ENCODE results near the gene POLDIP3. TPM values are rescaled to one million over a fixed set of nuclear protein-coding genes. Genes with fewer than 3 reads are reported as not detected.
"Not testable (repeated sequence)": the region's sequence is repeated elsewhere in the genome, so short reads cannot be mapped to it uniquely, and the experiment has no call there.

POLDIP3 gene
- total RNA-seq, 1 donor from 2014 or later: 20.8 TPM

DNA sequence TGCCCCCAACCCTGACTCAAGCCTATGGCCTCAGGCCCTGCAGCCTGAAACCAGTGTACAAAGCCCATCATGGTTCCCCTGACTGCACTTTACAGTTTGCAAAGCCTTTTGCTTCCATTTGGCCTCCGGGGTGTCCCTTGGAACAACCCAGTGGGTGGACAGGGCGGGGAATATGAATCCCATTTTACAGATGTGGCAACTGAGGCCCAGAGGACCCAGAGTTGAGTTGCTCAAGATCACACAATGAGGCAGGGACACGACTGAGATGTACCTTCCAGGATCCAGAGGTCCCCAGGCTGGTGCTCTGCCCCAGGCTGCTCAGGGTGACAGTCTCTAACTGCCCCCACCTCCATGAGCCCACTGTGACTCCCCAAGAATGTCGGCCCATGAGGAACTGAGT lies 5.4 kb upstream of the POLDIP3 start:
- DNase-seq (ENCODE audit: low spot score) (no peak), ATAC-seq (no peak)

DNA sequence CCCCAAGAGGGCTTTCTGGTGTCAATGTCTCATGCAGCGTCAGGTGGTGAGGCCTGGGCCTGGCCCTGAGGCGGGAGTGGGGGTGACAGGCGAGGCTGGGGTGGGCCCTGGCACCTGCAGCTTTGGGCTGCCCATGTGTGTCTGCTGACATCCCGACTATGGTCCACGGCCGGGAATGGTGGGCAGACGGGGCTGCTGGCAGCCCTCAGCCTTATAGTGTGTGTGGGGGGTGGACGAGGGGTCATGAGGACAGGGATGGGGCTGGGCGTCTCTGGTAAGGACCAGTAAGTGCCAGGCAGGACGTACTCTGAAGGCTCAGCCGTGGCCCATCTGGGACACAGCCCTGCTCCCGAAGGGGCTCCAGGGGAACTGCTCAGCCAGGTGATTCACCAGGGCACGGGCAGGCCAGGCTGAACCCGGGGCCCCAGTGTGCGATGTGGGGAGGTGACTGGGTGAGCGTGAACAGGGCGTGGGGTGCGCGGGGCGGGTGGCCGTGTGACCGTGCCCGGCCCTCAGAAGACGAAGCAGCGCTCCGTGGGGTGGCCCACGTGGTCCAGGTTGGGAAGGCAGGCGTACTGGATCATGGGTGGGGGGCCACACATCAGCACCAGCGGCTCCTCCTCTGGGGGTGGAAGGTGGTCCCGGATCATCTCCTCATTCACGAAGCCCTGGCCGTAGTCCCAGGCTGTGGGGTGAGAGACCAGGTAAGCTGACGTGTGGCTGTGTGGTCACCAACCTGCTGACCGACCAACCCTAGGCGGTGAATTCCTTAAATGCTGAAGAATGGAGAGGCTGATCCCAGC lies 4.8 kb upstream of the POLDIP3 start:
- ATAC-seq: no peak
- DNase-seq (ENCODE audit: low spot score): no peak

DNA sequence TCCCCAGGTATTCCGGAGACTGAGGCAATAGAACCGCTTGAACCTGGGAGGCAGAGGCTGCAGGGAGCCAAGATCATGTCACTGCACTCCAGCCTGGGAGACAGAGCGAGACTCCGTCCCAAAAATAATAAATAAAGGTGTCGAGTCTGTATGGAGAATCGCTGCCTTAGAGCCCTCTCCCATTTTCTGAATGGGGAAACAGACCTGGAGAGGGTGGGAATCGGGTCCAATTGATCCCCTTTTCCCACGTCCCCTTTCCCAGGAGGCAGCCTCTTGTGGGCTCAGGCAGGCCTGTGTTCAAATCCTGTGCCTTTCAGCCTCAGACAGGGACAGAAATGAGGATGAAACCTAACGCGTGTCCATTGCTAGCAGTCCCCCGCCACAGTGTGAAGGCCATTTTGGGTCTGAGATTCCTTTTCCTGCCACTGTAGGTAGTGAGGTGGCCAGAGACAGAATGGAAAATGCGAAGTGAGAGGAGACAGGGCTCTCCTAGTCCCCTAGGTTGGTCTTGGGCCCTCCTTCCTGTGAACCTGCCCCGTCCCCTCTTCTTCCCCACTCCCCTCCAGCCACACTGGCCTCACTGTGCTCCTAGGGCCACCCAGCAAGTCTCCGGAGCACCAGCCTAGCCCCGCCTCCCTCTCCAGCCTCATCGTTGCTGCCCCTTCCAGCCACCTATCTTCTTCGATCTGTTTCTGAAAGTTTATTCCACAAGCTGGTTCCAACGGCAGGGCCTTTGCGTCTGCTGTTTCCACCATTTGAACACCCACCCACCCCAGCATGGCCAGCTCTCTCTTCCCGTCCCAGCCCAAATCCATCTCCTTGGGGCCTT lies 2.7 kb upstream of the POLDIP3 start:
- no peak for ATAC-seq
- DNase-seq (ENCODE audit: low spot score): no peak

DNA sequence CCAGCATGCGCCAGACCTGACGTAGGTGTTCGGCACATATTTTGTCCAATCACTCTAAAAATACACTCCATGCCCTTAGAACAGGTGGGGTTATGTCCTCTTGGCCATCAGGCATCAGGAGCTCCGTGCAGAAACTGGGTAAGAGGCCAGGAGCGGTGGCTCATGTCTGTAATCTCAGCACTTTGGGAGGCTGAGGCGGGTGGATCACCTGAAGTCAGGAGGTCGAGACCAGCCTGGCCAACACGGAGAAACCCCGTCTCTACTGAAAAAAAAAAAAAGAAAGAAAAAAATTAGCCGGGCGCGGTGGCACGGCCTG lies 1.1 kb upstream of the POLDIP3 start:
- peak; percentile 24 for ATAC-seq
- peak; percentile 70 for DNase-seq (ENCODE audit: low spot score)

DNA sequence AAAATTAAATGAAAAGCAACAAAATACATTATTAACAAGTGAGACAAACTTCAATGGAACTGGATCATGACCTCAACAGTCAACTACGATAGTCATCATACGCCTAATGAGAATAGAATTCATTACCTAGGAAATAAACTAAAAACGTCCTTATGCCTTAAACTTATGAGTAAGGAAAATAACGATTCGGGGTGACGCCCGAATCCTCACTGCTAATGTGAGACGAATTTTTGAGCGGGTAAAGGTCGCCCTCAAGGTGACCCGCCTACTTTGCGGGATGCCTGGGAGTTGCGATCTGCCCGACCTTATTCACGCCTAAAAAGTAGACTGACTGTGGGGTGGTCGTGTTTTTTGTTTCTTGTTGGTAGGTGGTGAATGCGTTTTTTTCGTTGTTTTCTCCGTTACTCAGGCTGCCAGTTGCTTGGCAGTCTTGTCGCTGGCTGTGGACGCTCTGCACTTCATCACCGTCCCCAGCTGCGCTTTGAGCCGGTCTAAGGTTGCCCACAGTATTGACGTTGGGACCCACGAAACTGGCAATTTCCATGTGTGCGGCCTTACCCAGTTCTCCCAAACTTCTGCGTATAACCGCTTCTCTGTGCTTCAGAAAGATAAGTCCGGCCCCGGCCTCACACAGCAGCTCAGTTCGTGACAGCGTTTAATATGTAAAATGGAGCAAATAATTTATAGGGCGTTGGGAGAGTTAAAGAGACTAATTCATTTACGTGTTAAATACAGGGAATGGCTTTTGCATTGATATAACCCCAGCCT lies 593 bp upstream of the POLDIP3 start:
- ATAC-seq: peak; percentile 69
- DNase-seq (ENCODE audit: low spot score): peak; percentile 91

DNA sequence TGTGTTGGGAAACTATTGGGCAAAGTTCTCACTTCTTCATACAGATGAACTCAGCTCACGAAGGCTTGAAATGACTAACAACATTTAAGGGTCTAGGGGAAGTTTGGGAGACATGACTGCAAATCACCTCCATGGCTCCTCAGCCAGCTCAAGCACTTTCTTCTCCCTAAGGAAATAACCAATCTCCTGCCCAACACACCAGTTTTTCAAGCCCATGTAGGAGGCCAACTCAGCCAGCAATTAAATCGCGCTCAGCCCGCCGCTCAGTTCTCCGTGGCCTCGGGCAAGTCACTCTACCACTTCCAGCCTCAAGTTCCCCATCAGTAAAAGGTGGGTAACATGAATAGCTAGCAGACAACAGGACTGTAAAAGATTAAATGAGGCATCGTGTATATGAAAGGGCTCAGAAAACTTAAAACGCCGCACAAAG lies 796 bp downstream of the POLDIP3 start:
- ATAC-seq (no peak), DNase-seq (ENCODE audit: low spot score) (no peak)

DNA sequence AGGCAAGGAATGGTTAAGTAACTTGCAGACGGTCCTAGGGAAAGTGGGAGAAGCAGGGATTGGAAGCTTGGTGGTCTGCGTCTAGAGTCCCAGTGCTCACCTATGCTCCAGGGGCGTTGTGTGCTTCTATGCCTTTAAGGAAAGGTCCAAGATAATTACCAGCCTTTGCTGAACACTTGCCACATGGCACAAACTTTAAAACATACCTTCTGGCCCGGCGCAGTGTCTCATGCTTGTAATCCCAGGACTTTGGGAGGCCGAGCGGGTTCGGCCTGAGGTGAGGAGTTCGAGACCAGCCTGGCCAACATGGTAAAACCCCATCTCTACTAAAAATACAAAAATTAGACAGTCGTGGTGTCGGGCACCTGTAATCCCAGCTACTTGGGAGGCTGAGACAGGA lies 2.3 kb downstream of the POLDIP3 start:
- ATAC-seq: no peak
- no peak for DNase-seq (ENCODE audit: low spot score)

DNA sequence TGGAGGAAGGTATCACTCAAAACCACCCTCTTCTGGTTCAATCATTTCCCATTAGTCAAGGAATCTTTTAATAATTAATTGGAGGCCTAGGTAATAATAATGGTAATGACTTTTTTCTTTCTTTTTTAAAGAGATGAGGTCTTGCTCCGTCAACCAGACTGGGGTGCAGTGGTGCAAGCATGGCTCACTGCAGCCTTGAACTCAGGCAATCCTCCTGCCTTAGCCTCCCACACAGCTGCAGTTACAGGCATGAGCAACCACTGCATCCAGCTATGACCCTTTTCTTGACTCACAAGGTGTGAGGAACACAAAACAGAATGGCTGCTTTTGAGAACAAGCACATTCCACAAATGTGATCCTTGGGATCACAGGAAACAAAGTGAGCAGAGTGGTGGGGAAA lies 3.6 kb downstream of the POLDIP3 start:
- no peak for DNase-seq (ENCODE audit: low spot score)
- no peak for ATAC-seq

DNA sequence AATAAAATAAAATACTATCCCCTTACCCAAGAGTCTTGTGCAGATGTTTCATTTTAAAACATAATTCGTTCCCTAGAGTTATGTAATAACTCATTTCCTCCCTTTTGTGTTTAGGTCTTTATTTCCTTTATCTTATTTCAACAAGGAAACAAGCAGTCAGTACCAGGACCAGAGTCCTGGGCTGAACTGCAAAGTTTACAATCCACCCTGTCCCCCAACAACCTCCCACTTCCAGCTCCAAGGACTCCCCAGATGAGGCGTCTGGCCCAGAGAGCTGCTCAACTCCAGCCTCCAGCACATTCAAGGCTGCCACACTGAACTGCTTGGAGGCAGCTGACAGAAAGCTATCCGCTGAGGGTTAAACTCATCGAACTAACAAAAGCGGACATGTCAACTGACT lies 4.5 kb downstream of the POLDIP3 start:
- ATAC-seq (no peak), DNase-seq (ENCODE audit: low spot score) (no peak)

DNA sequence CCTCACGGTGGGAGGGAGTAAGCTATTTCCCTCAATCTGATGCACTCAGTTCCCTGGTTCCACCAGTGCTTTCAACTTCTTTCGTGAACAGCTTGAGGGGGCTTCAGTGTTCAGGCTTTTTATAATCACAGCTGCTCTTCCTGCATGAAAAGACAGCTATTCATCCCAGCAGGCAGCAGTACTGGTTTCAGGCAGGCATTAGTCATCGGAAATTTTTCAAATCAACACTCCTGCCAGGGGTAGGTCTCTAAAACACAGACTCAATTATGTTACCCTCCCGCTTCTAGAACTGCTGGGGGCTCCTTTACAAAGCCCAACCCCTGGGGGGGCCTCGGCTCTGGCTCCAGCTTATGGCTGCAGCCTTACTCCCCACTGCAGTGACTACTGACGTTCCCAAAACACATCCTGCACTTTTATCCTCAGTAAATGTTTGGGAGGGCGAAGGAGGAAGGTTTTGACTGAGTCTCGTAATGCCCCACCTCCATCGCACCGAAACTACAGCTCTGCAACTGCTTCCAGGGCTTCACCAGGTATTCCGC lies 5.8 kb downstream of the POLDIP3 start:
- ATAC-seq (no peak), DNase-seq (ENCODE audit: low spot score) (no peak)

DNA sequence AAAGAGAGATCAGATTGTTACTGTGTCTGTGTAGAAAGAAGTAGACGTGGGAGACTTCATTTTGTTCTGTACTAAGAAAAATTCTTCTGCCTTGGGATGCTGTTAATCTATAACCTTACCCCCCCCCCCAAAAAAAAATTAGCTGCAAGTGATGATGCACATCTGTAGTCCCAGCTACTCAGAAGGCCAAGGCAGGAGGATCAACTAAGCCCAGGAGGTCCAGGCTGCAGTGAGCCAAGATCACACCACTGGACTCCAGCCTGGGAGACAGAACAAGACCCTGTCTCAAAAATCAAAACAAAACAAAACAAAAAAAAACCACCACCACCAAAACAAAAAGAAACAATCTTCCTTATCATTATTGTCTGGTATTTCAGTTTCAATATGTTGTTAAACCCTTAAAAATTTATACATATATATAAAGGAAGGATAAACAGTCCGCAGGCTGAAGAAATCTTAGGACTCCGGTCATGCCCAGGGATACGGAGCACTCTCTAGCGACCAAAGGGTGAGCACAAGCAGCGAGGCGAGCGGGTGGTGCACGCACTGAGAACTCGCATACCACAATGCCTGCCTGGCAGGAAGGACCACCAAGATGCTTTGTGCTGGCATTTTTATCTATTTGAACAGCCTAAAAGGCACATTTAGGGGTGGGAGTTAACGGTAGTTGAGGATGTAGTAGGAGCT lies 6.4 kb downstream of the POLDIP3 start:
- DNase-seq (ENCODE audit: low spot score) (no peak), ATAC-seq (no peak)

DNA sequence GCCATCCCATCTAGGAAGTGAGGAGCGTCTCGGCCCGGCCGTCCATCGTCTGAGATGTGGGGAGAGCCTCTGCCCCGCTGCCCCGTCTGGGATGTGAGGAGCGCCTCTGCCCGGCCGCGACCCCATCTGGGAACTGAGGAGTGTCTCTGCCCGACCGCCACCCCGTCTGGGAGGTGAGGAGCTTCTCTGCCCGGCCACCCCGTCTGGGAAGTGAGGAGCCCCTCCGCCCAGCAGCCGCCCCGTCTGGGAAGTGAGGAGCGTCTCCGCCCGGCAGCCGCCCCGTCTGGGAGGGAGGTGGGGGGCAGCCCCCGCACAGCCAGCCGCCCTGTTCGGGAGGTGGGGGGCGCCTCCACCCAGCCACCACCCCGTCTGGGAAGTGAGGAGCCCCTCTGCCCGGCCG lies 7.0 kb downstream of the POLDIP3 start:
- ATAC-seq; DNase-seq (ENCODE audit: low spot score): not testable (repeated sequence)

DNA sequence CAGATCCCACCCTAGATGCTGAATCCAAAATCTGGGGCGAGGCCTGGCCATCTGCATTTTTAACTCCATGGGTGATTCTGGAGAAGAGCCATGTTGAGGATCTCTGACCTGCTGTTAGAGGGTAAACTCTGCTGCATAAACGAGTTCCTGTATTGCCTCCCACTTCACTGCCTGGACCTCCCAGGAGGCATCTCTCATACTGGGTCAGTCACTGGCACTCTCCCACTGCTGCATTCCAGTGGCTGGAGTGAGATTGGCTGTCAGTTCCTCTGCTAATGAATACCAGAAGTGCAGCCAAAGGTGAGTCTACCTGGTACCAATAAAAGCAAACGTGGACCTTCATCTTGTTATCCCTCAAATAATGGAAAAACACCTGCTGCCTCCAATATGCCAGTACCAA lies 10.3 kb downstream of the POLDIP3 start:
- no peak for DNase-seq (ENCODE audit: low spot score)
- peak; percentile 39 for ATAC-seq

DNA sequence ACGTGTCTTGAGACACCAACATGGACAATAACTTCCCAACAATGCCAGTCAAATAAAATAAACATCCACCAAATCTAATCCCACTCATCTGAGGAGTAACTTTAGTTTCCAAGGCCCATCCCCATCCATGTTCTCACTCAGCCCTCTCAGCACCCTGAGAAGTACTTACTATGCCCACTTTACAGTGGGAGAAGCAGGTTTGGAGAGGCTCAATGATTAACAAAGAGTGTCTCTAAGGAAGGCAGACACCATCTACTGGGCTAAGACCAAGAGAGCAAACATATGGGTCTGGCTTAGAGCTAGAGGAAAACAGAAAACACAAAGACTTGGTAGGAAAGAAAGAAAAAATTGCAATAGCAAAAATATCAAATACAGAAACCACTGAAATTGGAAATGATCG lies 11.3 kb downstream of the POLDIP3 start:
- ATAC-seq (no peak), DNase-seq (ENCODE audit: low spot score) (no peak)

DNA sequence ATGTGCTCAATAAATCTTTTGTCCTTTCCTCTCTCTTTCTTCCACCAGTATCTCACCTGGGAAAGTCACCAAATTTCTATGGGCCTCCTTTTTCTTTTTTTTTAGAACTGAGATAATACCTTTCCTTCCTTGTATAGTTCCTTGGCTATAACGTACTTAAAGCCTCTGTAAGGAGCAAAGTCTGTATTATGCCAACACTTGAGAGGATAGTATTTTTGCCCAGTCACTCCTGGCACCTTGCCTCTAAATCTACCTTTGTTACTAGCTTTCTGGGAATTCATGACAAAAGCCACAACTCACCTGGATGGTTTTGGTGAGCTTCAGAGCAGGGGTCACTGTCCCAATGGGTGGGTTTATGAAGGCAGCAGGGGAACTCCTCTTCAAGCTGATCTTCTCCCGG lies 12.2 kb downstream of the POLDIP3 start:
- ATAC-seq: peak; percentile 33

DNA sequence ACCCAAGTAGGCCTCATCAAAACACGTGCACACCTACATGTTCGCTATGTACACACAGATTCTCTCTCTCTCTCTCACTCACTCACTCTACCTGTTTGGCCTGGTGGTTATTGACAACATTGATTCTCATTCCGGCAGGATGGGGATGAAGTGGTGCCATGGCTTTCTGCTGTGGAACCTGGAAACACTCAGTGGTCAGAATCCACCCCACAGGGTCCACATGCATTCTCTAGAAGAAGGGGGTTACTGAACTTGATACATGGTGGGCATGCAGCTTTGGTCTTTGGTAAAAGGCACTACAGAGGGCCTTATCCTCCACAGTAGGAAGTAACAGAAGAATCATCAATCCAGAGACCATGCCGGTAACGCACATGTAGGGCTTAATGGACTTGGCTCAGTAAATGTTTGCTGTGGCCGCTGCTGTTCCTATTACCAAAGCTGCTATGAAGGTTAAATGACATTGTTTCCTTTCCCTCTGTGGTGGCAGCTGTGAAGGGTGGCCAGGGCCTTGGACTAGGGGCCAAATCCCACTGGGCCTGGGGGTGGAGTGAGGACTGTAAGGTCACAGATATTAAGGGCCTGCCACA lies 12.7 kb downstream of the POLDIP3 start:
- ATAC-seq (peak; percentile 73), DNase-seq (ENCODE audit: low spot score) (no peak)

More for the DNA sequence above, 12.2 kb downstream of the POLDIP3 start:
- no peak for DNase-seq (ENCODE audit: low spot score)

DNA sequence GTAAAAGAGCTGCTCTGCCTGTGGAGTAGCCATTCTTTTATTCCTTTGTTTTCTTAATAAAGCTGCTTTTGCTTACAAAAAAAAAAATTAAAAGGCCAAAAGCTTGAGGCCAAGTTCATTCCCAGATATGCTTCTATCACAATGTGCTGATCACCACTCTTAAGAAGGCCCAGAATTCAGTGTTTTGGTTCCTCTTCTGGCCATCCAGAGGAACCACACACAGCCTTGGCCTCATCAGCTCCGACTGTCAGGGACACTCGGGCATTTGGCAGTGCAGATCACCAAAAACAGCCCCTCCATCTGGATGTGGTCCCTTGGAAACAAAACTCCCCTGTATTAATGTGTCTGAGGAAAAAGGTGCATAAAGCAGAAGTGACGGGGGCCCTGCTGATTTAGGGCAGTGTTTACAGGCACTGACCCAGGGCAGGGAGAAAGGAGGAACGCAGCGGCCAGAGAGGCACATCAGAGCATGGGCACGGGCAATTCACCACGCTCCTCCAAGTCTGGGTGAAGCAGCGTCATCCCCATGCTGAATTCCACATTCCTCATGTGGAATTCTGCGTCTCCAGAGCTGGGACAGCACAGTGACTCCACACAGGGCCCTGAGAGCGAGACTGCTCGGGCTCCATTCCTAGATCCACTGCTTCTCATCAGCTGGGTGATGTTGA lies 17.7 kb downstream of the POLDIP3 start:
- DNase-seq (ENCODE audit: low spot score) (no peak), ATAC-seq (no peak)

DNA sequence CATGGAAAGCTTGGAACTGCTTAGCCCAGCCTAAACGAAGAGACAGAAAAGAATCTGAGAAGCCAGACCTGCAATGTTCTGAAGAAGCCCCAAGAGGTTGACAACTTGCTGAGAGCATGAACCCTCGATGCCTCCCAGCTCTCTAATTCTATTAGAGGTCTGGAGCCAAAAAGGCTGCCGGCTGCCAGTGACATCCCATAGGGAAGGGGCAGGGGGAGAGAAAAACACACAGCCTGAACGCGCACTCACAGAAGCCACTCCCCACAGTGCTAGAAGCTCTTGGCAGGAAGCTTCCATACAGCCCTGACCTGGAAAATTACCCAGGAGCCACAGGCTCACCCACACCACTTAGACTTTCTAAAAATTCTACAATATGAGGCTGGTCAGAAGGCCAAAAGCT lies 18.3 kb downstream of the POLDIP3 start:
- ATAC-seq: peak; percentile 35
- no peak for DNase-seq (ENCODE audit: low spot score)

DNA sequence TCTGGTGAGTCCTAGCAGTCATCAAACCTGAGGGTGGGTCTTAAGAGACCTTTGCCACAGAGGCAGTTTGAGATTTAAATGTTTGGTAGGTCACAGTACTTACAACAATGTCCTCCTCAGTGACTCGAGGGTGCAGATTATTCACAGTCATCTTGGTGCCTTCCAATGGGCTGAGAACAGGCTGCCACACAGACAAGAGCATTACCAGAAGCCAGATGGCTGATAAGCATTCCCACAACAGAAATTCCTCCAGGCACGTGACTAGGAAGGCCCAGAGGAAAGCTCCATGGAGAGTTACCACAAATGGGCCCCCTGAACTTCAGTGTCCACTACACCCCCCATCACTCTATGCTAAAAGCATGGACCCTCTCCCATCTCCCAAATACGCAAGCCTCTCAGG lies 19.2 kb downstream of the POLDIP3 start:
- no peak for ATAC-seq
- DNase-seq (ENCODE audit: low spot score): no peak

DNA sequence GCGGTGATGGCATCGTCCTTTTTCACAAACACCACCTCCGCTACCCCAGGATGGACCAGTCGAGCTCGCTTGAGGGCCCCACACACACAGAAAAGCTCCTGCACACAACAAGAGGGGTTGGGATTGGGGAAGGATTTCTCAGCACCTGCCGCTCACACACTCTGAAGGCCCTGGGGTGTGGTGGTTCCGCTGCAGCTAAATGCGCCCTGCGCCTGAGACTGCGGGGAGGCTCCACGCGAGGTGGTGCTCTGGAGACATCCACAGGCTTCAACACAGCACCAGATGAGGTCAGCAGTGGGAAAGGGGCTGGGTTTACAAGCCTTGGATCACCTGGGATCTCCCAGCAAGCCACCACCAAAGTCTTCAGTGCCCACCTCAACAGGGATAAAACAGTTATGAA lies 22.7 kb downstream of the POLDIP3 start:
- ATAC-seq (no peak), DNase-seq (ENCODE audit: low spot score) (no peak)
